Bronchial epithelial cell (primary cell): ENCODE data around the gene CYP17A1. TPM values are rescaled to one million over a fixed set of nuclear protein-coding genes. Genes with fewer than 3 reads are reported as not detected.
"Not testable (repeated sequence)": the region's sequence is repeated elsewhere in the genome, so short reads cannot be mapped to it uniquely, and the experiment has no call there.

Experiments used
- DNase-seq: peaks from one replicate; pipeline ENCODE4 v3.0.0-alpha.2; 2010; ENCODE audit warnings: low read depth
- FAIRE-seq: peaks from 2 replicates; lab custom pipeline; 2011; peaks lifted over from hg19 to GRCh38; lab: Jason Lieb, UNC
- H3K27me3 ChIP-seq: 2 replicates; pipeline ENCODE4 v1.5.1; 2011; ENCODE audit warnings: low read length; ENCODE audit not compliant: control insufficient read depth, insufficient read depth
- H3K36me3 ChIP-seq: 2 replicates; pipeline ENCODE4 v1.5.1; 2011; ENCODE audit warnings: low read length; ENCODE audit not compliant: control insufficient read depth, insufficient read depth
- H3K4me3 ChIP-seq: 2 replicates; pipeline ENCODE4 v1.5.1; 2011; ENCODE audit warnings: mild to moderate bottlenecking, low read depth, low read length, control low read depth
- CTCF ChIP-seq: IDR thresholded peaks from 2 replicates; pipeline ENCODE4 v1.5.1; 2011; ENCODE audit warnings: mild to moderate bottlenecking, moderate library complexity, low read length, control low read depth, inconsistent platforms; ENCODE audit not compliant: insufficient read depth, severe bottlenecking
- total RNA-seq: library from RNA; depleted of rRNA; stranded (reverse); fragments of >200 nt; gene quantifications from 2 replicates; pipeline ENCODE4 v1.2.1, GENCODE V29; 2014

Gene CYP17A1
- total RNA-seq, 1 donor from 2014 or later = not detected

GRCh38 chr10:102856758-102857424 lies 19.7 kb upstream of the CYP17A1 start:
- H3K4me3 ChIP-seq = no peak overlapping the region
- no peak for FAIRE-seq
- no peaks in the 10 kb centered on the region for H3K27me3 ChIP-seq
- no peak for TF ChIP-seq CTCF
- no peaks in the 10 kb centered on the region for H3K36me3 ChIP-seq
- DNase-seq = no peak

DNA sequence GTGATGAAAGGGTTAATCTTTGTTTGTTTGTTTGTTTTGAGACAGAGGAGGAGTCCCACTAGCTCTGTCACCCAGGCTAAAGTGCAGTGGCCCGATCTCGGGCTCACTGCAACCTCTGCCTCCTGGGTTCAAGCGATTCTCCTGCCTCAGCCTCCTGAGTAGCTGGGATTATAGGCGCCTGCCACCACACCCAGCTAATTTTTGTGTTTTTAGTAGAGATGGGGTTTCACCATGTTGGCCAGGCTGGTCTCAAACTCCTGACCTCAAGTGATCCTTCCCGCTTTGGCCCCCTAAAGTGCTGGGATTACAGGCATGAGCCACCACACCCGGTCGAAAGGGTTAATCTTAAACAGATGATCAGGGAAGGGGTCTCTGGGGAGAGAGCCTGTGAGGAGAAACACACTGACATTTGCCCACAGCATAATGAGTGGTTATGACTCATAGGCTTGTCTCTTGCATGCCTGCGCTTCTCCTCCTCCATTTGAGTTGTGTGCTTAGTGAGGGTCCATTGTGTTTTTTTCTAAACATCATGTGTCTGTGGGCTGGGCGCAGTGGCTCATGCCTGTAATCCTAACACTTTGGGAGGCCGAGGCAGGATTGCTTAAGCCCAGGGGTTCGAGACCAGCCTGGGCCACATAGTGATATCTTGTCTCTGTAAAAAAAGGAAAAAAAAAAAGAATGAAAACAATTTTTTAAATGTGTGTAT lies 18.7 kb upstream of the CYP17A1 start:
- not testable (repeated sequence) for FAIRE-seq, H3K36me3 ChIP-seq, H3K4me3 ChIP-seq, H3K27me3 ChIP-seq
- DNase-seq = peak; percentile 87

DNA sequence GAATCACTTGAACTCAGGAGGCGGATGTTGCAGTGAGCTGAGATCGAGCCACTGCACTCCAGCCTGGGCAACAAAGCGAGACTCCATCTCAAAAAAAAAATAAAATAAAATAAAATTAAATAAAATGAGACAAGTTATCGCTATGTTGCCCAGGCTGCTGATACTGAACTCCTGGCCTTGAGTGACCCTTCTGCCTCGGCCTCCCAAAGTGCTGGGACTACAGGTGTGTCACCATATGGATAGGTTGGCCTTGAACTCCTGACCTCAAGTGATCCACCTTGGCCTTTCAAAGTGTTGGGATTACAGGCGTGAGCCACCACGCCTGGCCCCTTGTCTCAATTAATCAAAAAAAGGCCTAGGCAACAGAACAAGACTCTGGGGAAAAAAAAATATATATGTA lies 16.0 kb upstream of the CYP17A1 start:
- not testable (repeated sequence) for FAIRE-seq, H3K4me3 ChIP-seq, H3K27me3 ChIP-seq, DNase-seq, H3K36me3 ChIP-seq

DNA sequence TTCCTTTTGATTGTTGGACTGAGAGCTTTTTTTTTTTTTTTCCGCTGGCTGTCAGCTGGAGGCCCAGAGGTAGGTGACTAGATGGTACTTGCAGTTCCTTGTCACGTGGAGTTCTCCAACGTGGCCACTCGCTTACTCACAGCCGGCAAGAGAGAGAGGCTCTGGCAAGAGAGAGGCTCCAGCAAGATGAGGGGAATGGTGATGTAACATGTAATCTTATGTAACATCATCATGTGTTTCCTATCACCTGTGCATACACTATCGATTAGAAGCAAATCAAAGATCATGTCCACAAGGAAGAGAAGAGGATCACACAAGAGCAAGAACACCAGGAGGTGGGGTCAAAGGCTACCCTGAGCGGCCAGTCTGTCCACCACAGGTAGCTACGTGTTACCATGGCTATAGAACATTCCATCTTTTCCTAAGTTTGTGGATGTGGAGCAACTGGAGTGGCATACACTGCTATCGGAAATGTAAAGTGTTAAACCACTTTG lies 12.9 kb upstream of the CYP17A1 start:
- FAIRE-seq (no peak), DNase-seq (peak; percentile 73)
- no peaks in the 10 kb centered on the region for H3K27me3 ChIP-seq
- H3K4me3 ChIP-seq = no peak overlapping the region
- no peaks in the 10 kb centered on the region for H3K36me3 ChIP-seq
- no peak for TF ChIP-seq CTCF

- no peak for DNase-seq
- Histone ChIP-seq H3K36me3 (no peaks in the 10 kb centered on the region), H3K27me3 (peaks cover 2% of the 10 kb centered on the region), H3K4me3 (no peak overlapping the region)
- TF ChIP-seq CTCF = no peak
- FAIRE-seq = no peak
These were observed 8.2 kb upstream of the CYP17A1 start for GRCh38 chr10:102845352-102845902.

DNA sequence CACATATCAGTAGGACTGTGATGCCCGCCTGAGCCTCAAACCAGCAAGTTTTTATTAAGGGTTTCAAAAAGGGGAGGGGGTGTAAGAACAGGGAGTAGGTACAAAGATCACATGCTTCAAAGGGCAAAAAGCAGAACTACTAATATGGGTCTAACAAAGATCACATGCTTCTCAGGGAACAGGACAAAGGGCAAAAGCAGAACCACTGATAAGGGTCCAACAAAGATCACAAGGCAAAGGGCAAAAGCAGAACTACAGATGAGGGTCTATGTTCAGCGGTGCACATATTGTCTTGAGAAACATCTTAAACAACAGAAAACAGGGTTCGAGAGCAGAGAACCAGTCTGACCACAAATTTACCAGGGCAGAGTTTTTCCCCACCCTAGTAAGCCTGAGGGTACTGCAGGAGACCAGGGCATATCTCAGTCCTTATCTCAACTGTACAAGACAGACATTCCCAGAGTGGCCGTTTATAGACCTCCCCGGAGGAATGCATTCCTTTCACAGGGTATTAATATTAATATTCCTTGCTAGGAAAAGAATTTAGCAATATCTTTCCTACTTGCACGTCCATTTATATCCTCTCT lies 7.1 kb upstream of the CYP17A1 start:
- H3K36me3 ChIP-seq, FAIRE-seq, H3K4me3 ChIP-seq: not testable (repeated sequence)

DNA sequence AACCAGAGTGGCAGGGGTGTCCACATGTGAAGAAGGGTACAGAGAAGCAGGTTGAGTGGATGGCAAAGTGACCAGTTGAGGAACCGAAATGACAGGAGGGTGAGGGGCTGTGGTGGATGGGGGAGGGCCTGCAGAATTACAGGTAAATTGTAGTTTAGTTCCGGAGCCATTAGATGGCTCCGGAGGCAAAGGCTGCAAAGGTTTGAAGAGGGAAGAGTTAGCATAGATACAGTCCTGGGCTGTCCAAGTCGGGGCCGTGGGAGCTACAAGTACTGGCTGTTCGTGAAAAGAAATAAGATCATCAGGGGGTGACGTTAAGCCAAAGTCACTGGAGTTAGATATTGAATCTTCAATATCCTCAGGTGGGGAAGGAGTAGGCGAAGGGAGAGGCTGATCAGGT lies 5.9 kb upstream of the CYP17A1 start:
- not testable (repeated sequence) for DNase-seq, H3K4me3 ChIP-seq, H3K36me3 ChIP-seq, H3K27me3 ChIP-seq
- FAIRE-seq = peak; percentile 13

More for the DNA sequence above, 7.1 kb upstream of the CYP17A1 start:
- DNase-seq, H3K27me3 ChIP-seq: not testable (repeated sequence)
